Endodermal cell (in vitro differentiated cells): ENCODE measurements around the gene FOXO4. TPM values are rescaled to one million over a fixed set of nuclear protein-coding genes. Genes with fewer than 3 reads are reported as not detected.

ENCODE experiments used
- DNase-seq: peaks from one replicate; pipeline ENCODE4 v3.0.0-alpha.2; 2017
- H3K27ac ChIP-seq: 2 replicates; pipeline ENCODE4 v1.5.1; 2013; ENCODE audit warnings: mild to moderate bottlenecking, low read depth, low read length, moderate library complexity
- H3K27me3 ChIP-seq: 2 replicates; pipeline ENCODE4 v1.6.1; 2013; ENCODE audit warnings: mild to moderate bottlenecking, low read length, moderate library complexity; ENCODE audit not compliant: insufficient read depth, control insufficient read depth, poor library complexity, severe bottlenecking
- H3K36me3 ChIP-seq: 2 replicates; pipeline ENCODE4 v1.7.0; 2013; ENCODE audit warnings: mild to moderate bottlenecking, low read length, moderate library complexity; ENCODE audit not compliant: control insufficient read depth, insufficient read depth
- H3K4me1 ChIP-seq: one replicate; pipeline ENCODE4 v1.7.0; 2013; ENCODE audit warnings: low read length; ENCODE audit not compliant: control insufficient read depth, insufficient read depth
- H3K4me3 ChIP-seq: 2 replicates; pipeline ENCODE4 v1.5.1; 2013; ENCODE audit warnings: mild to moderate bottlenecking, low read length, moderate library complexity
- H3K9ac ChIP-seq: 2 replicates; pipeline ENCODE4 v1.6.1; 2013; ENCODE audit warnings: mild to moderate bottlenecking, low read length, moderate library complexity; ENCODE audit not compliant: poor library complexity, severe bottlenecking; ENCODE audit errors: extremely low read depth
- H3K9me3 ChIP-seq: 2 replicates; pipeline ENCODE4 v1.6.1; 2013; ENCODE audit warnings: mild to moderate bottlenecking, low read length, moderate library complexity; ENCODE audit not compliant: control insufficient read depth
- H3K27ac Mint-ChIP-seq: 2 replicates; pipeline ENCODE4 v1.8.0; 2020; ENCODE audit warnings: mixed read lengths
- H3K27me3 Mint-ChIP-seq: 2 replicates; pipeline ENCODE4 v1.8.0; 2021; ENCODE audit warnings: mild to moderate bottlenecking, mixed read lengths; ENCODE audit not compliant: insufficient read depth
- H3K36me3 Mint-ChIP-seq: 2 replicates; pipeline ENCODE4 v1.8.0; 2020; ENCODE audit warnings: low read depth, mixed read lengths
- H3K4me1 Mint-ChIP-seq: 2 replicates; pipeline ENCODE4 v1.8.0; 2020; ENCODE audit warnings: mixed read lengths
- H3K4me3 Mint-ChIP-seq: 2 replicates; pipeline ENCODE4 v1.8.0; 2020; ENCODE audit warnings: mild to moderate bottlenecking, moderate library complexity, mixed read lengths
- H3K9me3 Mint-ChIP-seq: 2 replicates; pipeline ENCODE4 v1.8.0; 2020; ENCODE audit warnings: mild to moderate bottlenecking, mixed read lengths
- CTCF ChIP-seq: fragments of 200-600 bp; sonication (generic); conservative IDR thresholded peaks from 2 replicates; pipeline ENCODE4 v1.5.0; 2021; ENCODE audit warnings: antibody characterized with exemption, mild to moderate bottlenecking
- WGBS, 2 experiments: methylation state at CpG; one replicate each; pipeline versions ENCODE4 v1.1.5 to v1.1.7; 2013; ENCODE audit warnings: missing lambda C conversion rate in 2 of 2, mixed read lengths in 1 of 2; ENCODE audit not compliant: insufficient coverage in 1 of 2, insufficient read length in 1 of 2; 5-methylcytosine and 5-hydroxymethylcytosine counted together
- total RNA-seq, 2 donors: library from RNA; stranded (reverse); fragmentation: NEBNext Ultra II Directional in 1 of 2; extraction: Animal tissue kit (Norgen Biotek cat#: 25700) in 1 of 2; gene quantifications; 2 replicates in 1 of 2; 3 replicates in 1 of 2; pipeline ENCODE4 v1.2.1, GENCODE V29; 2021

Gene FOXO4
- total RNA-seq, 2 donors from 2014 or later, result 14.6 to 17.5 TPM

DNA sequence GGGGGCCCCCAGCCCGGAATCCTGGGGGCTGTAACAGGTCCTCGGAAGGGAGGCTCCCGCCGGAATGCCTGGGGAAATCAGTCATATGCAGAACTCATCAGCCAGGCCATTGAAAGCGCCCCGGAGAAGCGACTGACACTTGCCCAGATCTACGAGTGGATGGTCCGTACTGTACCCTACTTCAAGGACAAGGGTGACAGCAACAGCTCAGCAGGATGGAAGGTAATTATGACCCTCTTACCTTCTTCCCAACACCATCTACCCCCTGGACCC lies 1.0 kb downstream of the FOXO4 start:
- 0 to 2% methylated on average over 1 to 9 of the region's 9 CpGs for WGBS, 2 experiments
- peaks cover 22% of the 10 kb centered on the region for H3K4me1 Mint-ChIP-seq
- Histone ChIP-seq H3K9ac (peak overlapping the region; percentile 41), H3K4me3 (peak overlapping the region; percentile 85), H3K36me3 (no peaks in the 10 kb centered on the region), H3K9me3 (no peaks in the 10 kb centered on the region), H3K27me3 (no peaks in the 10 kb centered on the region), H3K4me1 (no peaks in the 10 kb centered on the region), H3K27ac (no peak overlapping the region)
- H3K36me3 Mint-ChIP-seq, result no peaks in the 10 kb centered on the region
- peaks cover 29% of the 10 kb centered on the region for H3K27me3 Mint-ChIP-seq
- no peak for DNase-seq
- no peak for TF ChIP-seq CTCF
- H3K4me3 Mint-ChIP-seq, result peak overlapping the region; percentile 70
- peaks cover 57% of the 10 kb centered on the region for H3K9me3 Mint-ChIP-seq
- no peak overlapping the region for H3K27ac Mint-ChIP-seq

DNA sequence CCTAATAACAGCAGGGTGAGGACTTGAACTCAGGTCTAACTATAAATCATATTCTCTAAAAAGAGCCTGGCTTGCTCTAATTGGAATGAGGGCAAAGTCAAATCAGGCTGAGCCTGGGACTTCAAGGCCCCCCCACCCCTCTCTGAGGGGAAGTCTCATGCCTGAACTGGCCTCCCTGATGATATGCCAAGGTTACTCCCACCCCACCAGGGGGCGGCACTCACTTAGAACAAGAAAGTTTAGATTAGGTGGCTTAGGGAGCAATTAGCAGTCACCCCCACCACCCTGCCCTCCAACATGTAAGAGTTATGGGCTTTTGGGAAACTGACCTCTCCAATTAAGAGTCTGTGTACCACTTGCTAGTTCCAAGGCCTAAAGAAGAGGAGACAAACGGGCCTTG lies 2.7 kb downstream of the FOXO4 start:
- H3K4me3 ChIP-seq, result no peak overlapping the region
- H3K36me3 ChIP-seq, result no peaks in the 10 kb centered on the region
- Mint-ChIP-seq H3K27ac (no peak overlapping the region), H3K27me3 (peaks cover 29% of the 10 kb centered on the region), H3K9me3 (peaks cover 57% of the 10 kb centered on the region), H3K4me1 (peaks cover 30% of the 10 kb centered on the region), H3K36me3 (no peaks in the 10 kb centered on the region), H3K4me3 (no peak overlapping the region)
- DNase-seq, result peak; percentile 51
- H3K9ac ChIP-seq, result no peak overlapping the region
- no peak overlapping the region for H3K27ac ChIP-seq
- WGBS, 2 experiments, result 41 to 63% methylated on average over 1 of the region's 2 CpGs
- no peaks in the 10 kb centered on the region for H3K9me3 ChIP-seq
- H3K4me1 ChIP-seq, result peaks cover 4% of the 10 kb centered on the region
- H3K27me3 ChIP-seq, result no peaks in the 10 kb centered on the region
- peak; percentile 63 for TF ChIP-seq CTCF

DNA sequence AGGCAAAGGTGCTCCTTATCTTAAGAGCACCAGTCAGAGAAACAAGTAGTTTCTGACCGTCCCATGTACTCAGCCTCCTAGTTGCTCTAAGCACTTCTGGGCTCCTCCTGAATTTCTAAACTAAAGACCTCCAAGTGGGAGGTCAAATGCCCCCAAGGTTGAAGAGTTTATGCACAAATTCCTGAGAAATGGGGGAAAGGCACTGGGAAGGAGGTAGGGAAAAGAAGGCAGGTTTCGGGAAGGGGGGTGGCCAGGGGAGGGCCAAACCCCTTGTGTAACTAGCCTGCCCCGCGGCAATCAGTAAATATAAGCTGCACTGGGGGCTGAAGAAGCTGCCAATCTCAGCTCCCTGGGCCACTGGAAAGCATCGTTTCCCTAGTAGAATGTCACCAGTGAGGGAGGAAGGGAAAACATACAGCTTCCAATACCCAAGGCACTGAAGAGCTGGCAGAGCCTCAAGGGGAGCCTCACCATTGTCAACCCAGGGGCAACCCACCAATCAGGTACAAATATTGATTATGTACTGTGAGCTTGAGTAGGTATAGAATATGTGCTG lies 3.4 kb downstream of the FOXO4 start:
- WGBS, 2 experiments, result 30% methylated on average over 5 of the region's 5 CpGs; no CpG with 5 or more reads in 1 of the 2 experiments
- Mint-ChIP-seq H3K27ac (no peak overlapping the region), H3K27me3 (peaks cover 26% of the 10 kb centered on the region), H3K4me3 (no peak overlapping the region), H3K36me3 (no peaks in the 10 kb centered on the region), H3K9me3 (peaks cover 53% of the 10 kb centered on the region), H3K4me1 (peaks cover 33% of the 10 kb centered on the region)
- TF ChIP-seq CTCF, result no peak
- Histone ChIP-seq H3K27ac (no peak overlapping the region), H3K9ac (no peak overlapping the region), H3K4me3 (no peak overlapping the region), H3K27me3 (no peaks in the 10 kb centered on the region), H3K36me3 (no peaks in the 10 kb centered on the region), H3K9me3 (no peaks in the 10 kb centered on the region), H3K4me1 (peaks cover 7% of the 10 kb centered on the region)
- DNase-seq, result peak; percentile 50
